Liver (tissue), 9 donors: ENCODE data around the gene MYCBPAP. TPM values are rescaled to one million over a fixed set of nuclear protein-coding genes. Genes with fewer than 3 reads are reported as not detected.

Source experiments
- DNase-seq: peaks from one replicate; pipeline ENCODE4 v3.0.0-alpha.2; 2017; ENCODE audit warnings: low spot score
- H3K27ac ChIP-seq, 2 donors: one replicate each; pipeline ENCODE4 v1.7.0; 2013; ENCODE audit warnings: inconsistent platforms in 2 of 2, low read length in 2 of 2, control low read depth in 1 of 2, low read depth in 1 of 2, mild to moderate bottlenecking in 1 of 2
- H3K27me3 ChIP-seq, 4 donors: one replicate each; pipeline versions ENCODE4 v1.6.1 to v1.7.0; 2013; ENCODE audit warnings: low read length in 3 of 4, inconsistent platforms in 1 of 4, mild to moderate bottlenecking in 1 of 4, moderate library complexity in 1 of 4; ENCODE audit not compliant: control insufficient read depth in 4 of 4, insufficient read depth in 4 of 4
- H3K36me3 ChIP-seq, 4 donors: one replicate each; pipeline versions ENCODE4 v1.6.1 to v1.7.0; 2013; ENCODE audit warnings: low read length in 3 of 4, mild to moderate bottlenecking in 3 of 4, low read depth in 1 of 4, moderate library complexity in 1 of 4; ENCODE audit not compliant: control insufficient read depth in 4 of 4, insufficient read depth in 3 of 4
- H3K4me1 ChIP-seq, 4 donors: one replicate each; pipeline versions ENCODE4 v1.6.1 to v1.7.0; 2013; ENCODE audit warnings: low read length in 3 of 4, mild to moderate bottlenecking in 3 of 4, moderate library complexity in 1 of 4; ENCODE audit not compliant: control insufficient read depth in 4 of 4, insufficient read depth in 4 of 4
- H3K4me3 ChIP-seq, 3 donors: one replicate each; pipeline versions ENCODE4 v1.6.1 to v1.7.0; 2013; ENCODE audit warnings: low read length in 3 of 3, control low read depth in 1 of 3, low read depth in 1 of 3, mild to moderate bottlenecking in 1 of 3
- H3K9ac ChIP-seq, 2 donors: one replicate each; pipeline ENCODE4 v1.7.0; 2013; ENCODE audit warnings: low read length in 2 of 2, mild to moderate bottlenecking in 2 of 2, moderate library complexity in 2 of 2, control low read depth in 1 of 2, low read depth in 1 of 2
- H3K9me3 ChIP-seq, 4 donors: one replicate each; pipeline versions ENCODE4 v1.6.1 to v1.7.0; 2013; ENCODE audit warnings: low read length in 3 of 4; ENCODE audit not compliant: control insufficient read depth in 4 of 4
- EGR1 ChIP-seq, 2 donors: IDR thresholded peaks; 2 replicates each; pipeline ENCODE4 v1.6.1; 2016 to 2018; ENCODE audit warnings: antibody characterized with exemption in 2 of 2, low read depth in 2 of 2
- FOXA2 ChIP-seq: IDR thresholded peaks from 2 replicates; pipeline ENCODE4 v1.6.1; 2016; ENCODE audit warnings: antibody characterized with exemption
- GABPA ChIP-seq, 2 donors: IDR thresholded peaks in 1 of 2; conservative IDR thresholded peaks in 1 of 2; 2 replicates each; pipeline ENCODE4 v1.6.1; 2016; ENCODE audit warnings: antibody characterized with exemption in 2 of 2, mild to moderate bottlenecking in 1 of 2, moderate library complexity in 1 of 2
- HNF4A ChIP-seq, 2 donors: conservative IDR thresholded peaks; 2 replicates each; pipeline ENCODE4 v1.6.1; 2016; ENCODE audit warnings: antibody characterized with exemption in 2 of 2, mild to moderate bottlenecking in 2 of 2
- HNF4G ChIP-seq: IDR thresholded peaks from 2 replicates; pipeline ENCODE4 v1.6.1; 2016; ENCODE audit warnings: antibody characterized with exemption
- JUND ChIP-seq, 2 donors: IDR thresholded peaks; 2 replicates each; pipeline ENCODE4 v1.6.1; 2016; ENCODE audit warnings: antibody characterized with exemption in 2 of 2
- NR2F2 ChIP-seq: IDR thresholded peaks from 2 replicates; pipeline ENCODE4 v1.6.1; 2016; ENCODE audit warnings: antibody characterized with exemption
- RXRA ChIP-seq, 2 donors: IDR thresholded peaks; 2 replicates each; pipeline ENCODE4 v1.6.1; 2017 to 2018; ENCODE audit warnings: antibody characterized with exemption in 2 of 2, mild to moderate bottlenecking in 1 of 2
- SP1 ChIP-seq: IDR thresholded peaks from 2 replicates; pipeline ENCODE4 v1.6.1; 2018; ENCODE audit warnings: antibody characterized with exemption, mild to moderate bottlenecking
- TAF1 ChIP-seq: conservative IDR thresholded peaks from 2 replicates; pipeline ENCODE4 v1.6.1; 2016; ENCODE audit warnings: antibody characterized with exemption, mild to moderate bottlenecking
- YY1 ChIP-seq: IDR thresholded peaks from 2 replicates; pipeline ENCODE4 v1.6.1; 2016; ENCODE audit warnings: antibody characterized with exemption, mild to moderate bottlenecking
- WGBS: extraction: QIAGEN DNeasy Blood & Tissue Kit; methylation state at CpG from one replicate; pipeline ENCODE4 v1.1.7; 2013; 5-methylcytosine and 5-hydroxymethylcytosine counted together
- polyA plus RNA-seq, 2 donors: library from polyadenylated mRNA; stranded (reverse) in 1 of 2; unstranded in 1 of 2; fragments of 200-250 nt in 1 of 2; fragments of >200 nt in 1 of 2; fragmentation: Nextera tagmentation in 1 of 2; extraction: Ambion mirVana in 1 of 2; gene quantifications; one replicate each; pipeline versions ENCODE4 v1.2.1 to v1.2.3, GENCODE V29; 2013 to 2015
- total RNA-seq, 2 donors: library from RNA; depleted of rRNA; stranded (reverse); fragments of >200 nt; gene quantifications; one replicate each; pipeline ENCODE4 v1.2.3, GENCODE V29; 2014
- TF ChIP-seq, protein P1 (sequence below): fragments of 150-350 bp; IDR thresholded peaks from 2 replicates; pipeline ENCODE4 v1.5.1; 2017; ENCODE audit warnings: improper control_type of control experiment, low read depth, low read length; ENCODE audit not compliant: missing input control
- TF ChIP-seq, protein P2 (sequence below): IDR thresholded peaks from 2 replicates; pipeline ENCODE4 v1.6.1; 2016; ENCODE audit warnings: antibody characterized with exemption
- TF ChIP-seq, protein P3 (sequence below): IDR thresholded peaks from 2 replicates; pipeline ENCODE4 v1.6.1; 2016; ENCODE audit warnings: antibody characterized with exemption
- TF ChIP-seq, protein P4 (sequence below): IDR thresholded peaks from 2 replicates; pipeline ENCODE4 v1.6.1; 2016; ENCODE audit warnings: antibody characterized with exemption, mild to moderate bottlenecking
- TF ChIP-seq, protein P5 (sequence below): IDR thresholded peaks from 2 replicates; pipeline ENCODE4 v1.6.1; 2016; ENCODE audit warnings: antibody characterized with exemption
- donor health status: healthy.
- donor health status: healthy.
- donor health status: healthy.
- donor health status: healthy.
- donor health status: healthy.

Gene MYCBPAP
- total and polyA plus RNA-seq, 4 donors: 0.23 to 0.25 TPM; not detected in 2

DNA sequence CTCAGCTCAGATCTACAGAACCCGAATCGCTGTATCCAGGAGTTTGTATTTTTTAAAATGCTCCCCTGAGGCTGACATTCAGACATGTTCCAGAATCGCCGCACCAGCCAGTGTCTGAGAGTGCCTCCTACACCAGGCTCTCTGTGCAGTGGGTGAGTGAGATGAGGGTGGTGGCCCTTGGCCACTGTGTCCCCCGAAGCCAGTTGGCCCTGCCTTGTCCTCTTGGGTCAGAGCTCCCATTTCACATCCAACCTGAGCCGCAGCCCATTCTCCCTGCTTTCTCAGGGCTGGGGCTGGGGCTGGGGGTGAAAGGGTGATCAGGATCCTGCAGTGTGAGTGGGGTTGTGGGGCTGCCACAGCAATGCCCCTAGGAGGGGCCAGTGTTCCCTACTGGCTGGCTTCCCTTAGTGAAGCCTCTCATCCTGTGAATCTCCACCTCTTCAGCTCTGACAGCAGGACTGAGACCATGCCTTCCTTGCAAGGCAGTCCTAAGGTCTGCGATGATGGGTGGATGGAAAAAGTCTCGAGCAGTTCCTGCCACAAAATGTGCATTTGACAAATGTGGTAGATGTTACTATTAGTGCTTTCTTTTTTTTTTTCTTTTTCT is 12.9 kb upstream of the MYCBPAP start:
- TF ChIP-seq, protein P1, sequence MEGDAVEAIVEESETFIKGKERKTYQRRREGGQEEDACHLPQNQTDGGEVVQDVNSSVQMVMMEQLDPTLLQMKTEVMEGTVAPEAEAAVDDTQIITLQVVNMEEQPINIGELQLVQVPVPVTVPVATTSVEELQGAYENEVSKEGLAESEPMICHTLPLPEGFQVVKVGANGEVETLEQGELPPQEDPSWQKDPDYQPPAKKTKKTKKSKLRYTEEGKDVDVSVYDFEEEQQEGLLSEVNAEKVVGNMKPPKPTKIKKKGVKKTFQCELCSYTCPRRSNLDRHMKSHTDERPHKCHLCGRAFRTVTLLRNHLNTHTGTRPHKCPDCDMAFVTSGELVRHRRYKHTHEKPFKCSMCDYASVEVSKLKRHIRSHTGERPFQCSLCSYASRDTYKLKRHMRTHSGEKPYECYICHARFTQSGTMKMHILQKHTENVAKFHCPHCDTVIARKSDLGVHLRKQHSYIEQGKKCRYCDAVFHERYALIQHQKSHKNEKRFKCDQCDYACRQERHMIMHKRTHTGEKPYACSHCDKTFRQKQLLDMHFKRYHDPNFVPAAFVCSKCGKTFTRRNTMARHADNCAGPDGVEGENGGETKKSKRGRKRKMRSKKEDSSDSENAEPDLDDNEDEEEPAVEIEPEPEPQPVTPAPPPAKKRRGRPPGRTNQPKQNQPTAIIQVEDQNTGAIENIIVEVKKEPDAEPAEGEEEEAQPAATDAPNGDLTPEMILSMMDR: no peak
- TF ChIP-seq, protein P2, sequence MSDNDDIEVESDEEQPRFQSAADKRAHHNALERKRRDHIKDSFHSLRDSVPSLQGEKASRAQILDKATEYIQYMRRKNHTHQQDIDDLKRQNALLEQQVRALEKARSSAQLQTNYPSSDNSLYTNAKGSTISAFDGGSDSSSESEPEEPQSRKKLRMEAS: no peak
- no peak for TF ChIP-seq JUND (IDR thresholded peaks at IDR 0.05)
- no peak overlapping the region for H3K4me3 ChIP-seq
- no peak for DNase-seq
- H3K27me3 ChIP-seq: no peaks in the 10 kb centered on the region
- H3K9ac ChIP-seq: no peak overlapping the region
- no peak overlapping the region for H3K27ac ChIP-seq
- no peaks in the 10 kb centered on the region for H3K36me3 ChIP-seq
- H3K9me3 ChIP-seq: no peaks in the 10 kb centered on the region
- WGBS: 85% methylated on average over 8 of the region's 8 CpGs
- H3K4me1 ChIP-seq: no peaks in the 10 kb centered on the region

DNA sequence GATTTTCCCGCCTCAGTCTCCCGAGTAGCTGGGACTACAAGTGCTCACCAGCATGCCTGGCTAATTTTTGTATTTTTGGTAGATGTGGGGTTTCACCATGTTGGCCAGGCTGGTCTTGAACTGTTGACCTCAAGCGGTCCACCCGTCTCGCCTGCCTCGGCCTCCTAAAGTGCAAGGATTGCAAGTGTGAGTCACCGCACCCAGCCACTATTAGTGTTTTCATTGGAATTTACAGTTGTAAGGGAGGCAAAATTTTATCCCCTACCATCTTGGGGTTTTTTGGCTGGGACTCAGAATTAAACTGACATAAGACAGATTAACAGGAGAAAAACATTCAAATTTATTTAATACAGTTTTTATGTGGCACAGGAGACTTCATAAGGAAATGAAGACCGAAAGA is 12.3 kb upstream of the MYCBPAP start:
- no peaks in the 10 kb centered on the region for H3K9me3 ChIP-seq
- no peak overlapping the region for H3K4me3 ChIP-seq
- no peaks in the 10 kb centered on the region for H3K4me1 ChIP-seq
- H3K36me3 ChIP-seq: no peaks in the 10 kb centered on the region
- H3K27ac ChIP-seq: no peak overlapping the region
- H3K27me3 ChIP-seq: no peaks in the 10 kb centered on the region
- DNase-seq: no peak
- WGBS: 98% methylated on average over 8 of the region's 8 CpGs
- TF ChIP-seq YY1 (no peak), RXRA (IDR thresholded peaks at IDR 0.05) (no peak), TAF1 (no peak), NR2F2 (no peak), GABPA (IDR thresholded peaks at IDR 0.05 in 1 of 2, conservative IDR thresholded peaks at IDR 0.05 in 1 of 2) (no peak), FOXA2 (no peak), HNF4A (conservative IDR thresholded peaks at IDR 0.05) (no peak), EGR1 (IDR thresholded peaks at IDR 0.05; ENCODE audit: low read depth in 2 of 2) (no peak), SP1 (no peak), HNF4G (no peak)
- TF ChIP-seq, protein P3, sequence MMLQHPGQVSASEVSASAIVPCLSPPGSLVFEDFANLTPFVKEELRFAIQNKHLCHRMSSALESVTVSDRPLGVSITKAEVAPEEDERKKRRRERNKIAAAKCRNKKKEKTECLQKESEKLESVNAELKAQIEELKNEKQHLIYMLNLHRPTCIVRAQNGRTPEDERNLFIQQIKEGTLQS: no peak
- TF ChIP-seq, protein P4, sequence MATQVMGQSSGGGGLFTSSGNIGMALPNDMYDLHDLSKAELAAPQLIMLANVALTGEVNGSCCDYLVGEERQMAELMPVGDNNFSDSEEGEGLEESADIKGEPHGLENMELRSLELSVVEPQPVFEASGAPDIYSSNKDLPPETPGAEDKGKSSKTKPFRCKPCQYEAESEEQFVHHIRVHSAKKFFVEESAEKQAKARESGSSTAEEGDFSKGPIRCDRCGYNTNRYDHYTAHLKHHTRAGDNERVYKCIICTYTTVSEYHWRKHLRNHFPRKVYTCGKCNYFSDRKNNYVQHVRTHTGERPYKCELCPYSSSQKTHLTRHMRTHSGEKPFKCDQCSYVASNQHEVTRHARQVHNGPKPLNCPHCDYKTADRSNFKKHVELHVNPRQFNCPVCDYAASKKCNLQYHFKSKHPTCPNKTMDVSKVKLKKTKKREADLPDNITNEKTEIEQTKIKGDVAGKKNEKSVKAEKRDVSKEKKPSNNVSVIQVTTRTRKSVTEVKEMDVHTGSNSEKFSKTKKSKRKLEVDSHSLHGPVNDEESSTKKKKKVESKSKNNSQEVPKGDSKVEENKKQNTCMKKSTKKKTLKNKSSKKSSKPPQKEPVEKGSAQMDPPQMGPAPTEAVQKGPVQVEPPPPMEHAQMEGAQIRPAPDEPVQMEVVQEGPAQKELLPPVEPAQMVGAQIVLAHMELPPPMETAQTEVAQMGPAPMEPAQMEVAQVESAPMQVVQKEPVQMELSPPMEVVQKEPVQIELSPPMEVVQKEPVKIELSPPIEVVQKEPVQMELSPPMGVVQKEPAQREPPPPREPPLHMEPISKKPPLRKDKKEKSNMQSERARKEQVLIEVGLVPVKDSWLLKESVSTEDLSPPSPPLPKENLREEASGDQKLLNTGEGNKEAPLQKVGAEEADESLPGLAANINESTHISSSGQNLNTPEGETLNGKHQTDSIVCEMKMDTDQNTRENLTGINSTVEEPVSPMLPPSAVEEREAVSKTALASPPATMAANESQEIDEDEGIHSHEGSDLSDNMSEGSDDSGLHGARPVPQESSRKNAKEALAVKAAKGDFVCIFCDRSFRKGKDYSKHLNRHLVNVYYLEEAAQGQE: no peak
- TF ChIP-seq, protein P2: no peak
- TF ChIP-seq, protein P5, sequence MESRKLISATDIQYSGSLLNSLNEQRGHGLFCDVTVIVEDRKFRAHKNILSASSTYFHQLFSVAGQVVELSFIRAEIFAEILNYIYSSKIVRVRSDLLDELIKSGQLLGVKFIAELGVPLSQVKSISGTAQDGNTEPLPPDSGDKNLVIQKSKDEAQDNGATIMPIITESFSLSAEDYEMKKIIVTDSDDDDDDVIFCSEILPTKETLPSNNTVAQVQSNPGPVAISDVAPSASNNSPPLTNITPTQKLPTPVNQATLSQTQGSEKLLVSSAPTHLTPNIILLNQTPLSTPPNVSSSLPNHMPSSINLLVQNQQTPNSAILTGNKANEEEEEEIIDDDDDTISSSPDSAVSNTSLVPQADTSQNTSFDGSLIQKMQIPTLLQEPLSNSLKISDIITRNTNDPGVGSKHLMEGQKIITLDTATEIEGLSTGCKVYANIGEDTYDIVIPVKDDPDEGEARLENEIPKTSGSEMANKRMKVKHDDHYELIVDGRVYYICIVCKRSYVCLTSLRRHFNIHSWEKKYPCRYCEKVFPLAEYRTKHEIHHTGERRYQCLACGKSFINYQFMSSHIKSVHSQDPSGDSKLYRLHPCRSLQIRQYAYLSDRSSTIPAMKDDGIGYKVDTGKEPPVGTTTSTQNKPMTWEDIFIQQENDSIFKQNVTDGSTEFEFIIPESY: no peak
- H3K9ac ChIP-seq: no peak overlapping the region
